AG10803 (cell line): ENCODE results near the gene POFUT2.

Experiments
- DNase-seq: peaks from one replicate; pipeline ENCODE4 v3.0.0; 2010; ENCODE audit warnings: low read depth
- H3K4me3 ChIP-seq: 2 replicates; pipeline ENCODE4 v1.5.1; 2011; ENCODE audit warnings: mild to moderate bottlenecking, low read length, control low read depth
- CTCF ChIP-seq: conservative IDR thresholded peaks from 2 replicates; pipeline ENCODE4 v1.5.1; 2011; ENCODE audit warnings: mild to moderate bottlenecking, low read length, control low read depth, inconsistent platforms

POFUT2 gene

GRCh38 chr21:45278156-45278911 lies 9.4 kb downstream of the POFUT2 start:
- no peak for TF ChIP-seq CTCF
- H3K4me3 ChIP-seq = no peak overlapping the region
- DNase-seq = no peak

GRCh38 chr21:45277101-45278045 lies 10.3 kb downstream of the POFUT2 start:
- no peak for TF ChIP-seq CTCF
- DNase-seq = no peak
- H3K4me3 ChIP-seq = no peak overlapping the region

GRCh38 chr21:45276596-45276995 lies 11.1 kb downstream of the POFUT2 start:
- no peak for TF ChIP-seq CTCF
- no peak for DNase-seq
- no peak overlapping the region for H3K4me3 ChIP-seq

GRCh38 chr21:45270306-45270821 lies 17.3 kb downstream of the POFUT2 start:
- peak; percentile 7 for DNase-seq
- H3K4me3 ChIP-seq = no peak overlapping the region
- TF ChIP-seq CTCF = no peak; the same call in 1 of the 2 replicates

- H3K4me3 ChIP-seq = no peak overlapping the region
- no peak for TF ChIP-seq CTCF
- no peak for DNase-seq
Measured at GRCh38 chr21:45269861-45270260, 17.8 kb downstream of the POFUT2 start.

- no peak for TF ChIP-seq CTCF
- no peak for DNase-seq
- H3K4me3 ChIP-seq = no peak overlapping the region
Measured at GRCh38 chr21:45267390-45267760, 20.3 kb downstream of the POFUT2 start.
